ENCODE data around the gene JPH2. TPM values are rescaled to one million over a fixed set of nuclear protein-coding genes. Genes with fewer than 3 reads are reported as not detected.
"Not testable (repeated sequence)": the region's sequence is repeated elsewhere in the genome, so short reads cannot be mapped to it uniquely, and the experiment has no call there.

The JPH2 gene
- polyA plus RNA-seq, 1 experiment: 14.7 TPM

DNA sequence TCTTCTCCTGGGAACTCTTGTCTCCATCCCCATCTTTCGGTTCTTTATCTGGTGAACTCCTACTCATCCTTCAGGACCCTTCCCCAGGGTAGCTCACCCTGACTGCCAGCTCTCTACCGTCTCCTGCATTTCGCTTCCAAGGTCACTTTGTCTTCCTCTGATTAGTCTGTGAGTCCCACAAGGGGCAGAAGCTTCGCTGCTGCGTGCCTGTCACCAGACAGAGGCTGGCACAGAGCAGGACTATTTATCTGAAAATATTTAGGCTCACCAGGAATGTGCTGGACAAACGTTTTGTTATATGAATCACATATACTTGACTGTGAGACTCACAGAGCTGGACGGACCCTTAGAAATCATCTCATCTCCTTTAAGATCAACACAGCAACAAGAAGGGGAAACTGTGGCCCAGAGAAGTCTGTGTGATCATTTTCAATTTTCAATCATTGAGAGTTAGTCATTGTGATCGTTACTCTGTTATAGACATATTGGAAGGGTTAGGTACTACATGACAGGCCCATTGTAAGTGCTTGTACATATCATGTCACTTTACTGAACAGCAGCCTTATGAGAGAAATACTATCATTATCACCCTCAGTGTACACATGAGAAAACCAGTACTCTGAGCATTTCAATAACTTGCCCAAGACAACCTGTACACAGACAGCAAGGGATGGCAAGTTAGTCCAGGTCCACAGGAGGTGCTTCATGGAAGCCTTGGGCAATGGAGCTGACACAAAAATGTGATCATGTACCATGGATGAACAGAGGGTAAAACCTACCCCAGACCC is 51.4 kb downstream of the JPH2 start:
- POLR2A ChIA-PET: interaction anchor here (0.6 kb wide), 1 partner anchor 666 kb away, joined by 3 read pairs; no protein-coding TSS in a partner anchor
- CTCF ChIA-PET: interaction anchor here (1.0 to 1.6 kb wide), 2 partner anchors 55 to 72 kb away, joined by 3 to 9 read pairs; no protein-coding TSS in a partner anchor
- no peak for DNase-seq (ENCODE audit: low read depth)
- Histone ChIP-seq H3K27me3 (ENCODE audit: control insufficient read depth, insufficient read depth, low read length) (no peaks in the 10 kb centered on the region), H3K4me3 (ENCODE audit: low read depth, low read length) (no peak overlapping the region), H3K36me3 (ENCODE audit: control insufficient read depth, insufficient read depth, low read length) (no peaks in the 10 kb centered on the region)
- TF ChIP-seq, protein P1, sequence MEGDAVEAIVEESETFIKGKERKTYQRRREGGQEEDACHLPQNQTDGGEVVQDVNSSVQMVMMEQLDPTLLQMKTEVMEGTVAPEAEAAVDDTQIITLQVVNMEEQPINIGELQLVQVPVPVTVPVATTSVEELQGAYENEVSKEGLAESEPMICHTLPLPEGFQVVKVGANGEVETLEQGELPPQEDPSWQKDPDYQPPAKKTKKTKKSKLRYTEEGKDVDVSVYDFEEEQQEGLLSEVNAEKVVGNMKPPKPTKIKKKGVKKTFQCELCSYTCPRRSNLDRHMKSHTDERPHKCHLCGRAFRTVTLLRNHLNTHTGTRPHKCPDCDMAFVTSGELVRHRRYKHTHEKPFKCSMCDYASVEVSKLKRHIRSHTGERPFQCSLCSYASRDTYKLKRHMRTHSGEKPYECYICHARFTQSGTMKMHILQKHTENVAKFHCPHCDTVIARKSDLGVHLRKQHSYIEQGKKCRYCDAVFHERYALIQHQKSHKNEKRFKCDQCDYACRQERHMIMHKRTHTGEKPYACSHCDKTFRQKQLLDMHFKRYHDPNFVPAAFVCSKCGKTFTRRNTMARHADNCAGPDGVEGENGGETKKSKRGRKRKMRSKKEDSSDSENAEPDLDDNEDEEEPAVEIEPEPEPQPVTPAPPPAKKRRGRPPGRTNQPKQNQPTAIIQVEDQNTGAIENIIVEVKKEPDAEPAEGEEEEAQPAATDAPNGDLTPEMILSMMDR (IDR thresholded peaks at IDR 0.05; ENCODE audit: insufficient read depth, low read depth, low read length): no peak

DNA sequence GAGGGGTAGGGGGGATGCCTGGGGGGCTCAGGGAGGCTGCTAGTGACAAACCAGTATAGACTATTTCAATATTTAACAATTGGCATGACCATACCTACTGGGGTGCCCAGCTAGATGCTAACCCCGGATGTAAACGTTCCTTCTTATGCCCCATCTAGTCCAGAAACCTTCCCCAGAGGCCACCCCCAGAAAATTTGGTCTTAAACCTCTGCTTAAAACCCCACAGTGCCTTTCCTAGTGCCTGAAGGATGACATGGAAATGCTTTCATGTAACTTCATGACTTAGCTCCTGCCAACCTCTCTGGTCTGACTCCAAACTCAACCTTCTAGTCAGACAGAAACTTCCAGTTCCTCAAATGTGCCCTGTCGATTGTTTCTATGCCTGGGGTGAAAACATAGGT is 52.0 kb downstream of the JPH2 start:
- DNase-seq (ENCODE audit: low read depth): no peak
- ChIA-PET POLR2A (interaction anchor here (0.6 kb wide), 1 partner anchor 666 kb away, joined by 3 read pairs; no protein-coding TSS in a partner anchor), CTCF (no interaction called here)
- H3K27me3 ChIP-seq (ENCODE audit: control insufficient read depth, insufficient read depth, low read length): no peaks in the 10 kb centered on the region
- H3K36me3 ChIP-seq (ENCODE audit: control insufficient read depth, insufficient read depth, low read length): no peaks in the 10 kb centered on the region
- TF ChIP-seq, protein P1 (IDR thresholded peaks at IDR 0.05; ENCODE audit: insufficient read depth, low read depth, low read length): no peak
- H3K4me3 ChIP-seq (ENCODE audit: low read depth, low read length): no peak overlapping the region

DNA sequence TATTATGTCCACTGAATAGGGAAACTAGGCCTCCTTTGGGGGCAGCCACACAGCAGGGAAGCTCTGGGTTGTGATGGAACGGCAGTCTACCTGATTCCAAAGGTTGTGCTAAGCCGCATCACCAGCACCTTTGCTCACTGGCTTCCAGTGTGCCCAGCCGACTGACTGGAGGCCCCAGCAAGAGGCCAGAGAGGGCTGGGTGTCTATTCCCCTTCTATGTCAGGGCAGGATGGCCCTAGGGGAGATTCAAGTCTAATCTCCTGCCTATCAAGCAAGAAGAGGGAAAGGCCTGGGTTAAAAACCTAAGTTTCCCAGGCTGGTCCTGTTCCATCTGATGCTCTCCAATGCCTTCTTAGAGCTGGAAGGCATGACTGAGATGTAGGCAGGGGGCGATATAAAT is 53.6 kb downstream of the JPH2 start:
- ChIA-PET CTCF (interaction anchor here (1.3 kb wide), 1 partner anchor 17 kb away, joined by 6 read pairs; no protein-coding TSS in a partner anchor), POLR2A (no interaction called here)
- H3K4me3 ChIP-seq (ENCODE audit: low read depth, low read length): no peak overlapping the region
- no peak for DNase-seq (ENCODE audit: low read depth)
- no peaks in the 10 kb centered on the region for H3K27me3 ChIP-seq (ENCODE audit: control insufficient read depth, insufficient read depth, low read length)
- TF ChIP-seq, protein P1 (IDR thresholded peaks at IDR 0.05; ENCODE audit: insufficient read depth, low read depth, low read length): no peak
- H3K36me3 ChIP-seq (ENCODE audit: control insufficient read depth, insufficient read depth, low read length): no peaks in the 10 kb centered on the region

DNA sequence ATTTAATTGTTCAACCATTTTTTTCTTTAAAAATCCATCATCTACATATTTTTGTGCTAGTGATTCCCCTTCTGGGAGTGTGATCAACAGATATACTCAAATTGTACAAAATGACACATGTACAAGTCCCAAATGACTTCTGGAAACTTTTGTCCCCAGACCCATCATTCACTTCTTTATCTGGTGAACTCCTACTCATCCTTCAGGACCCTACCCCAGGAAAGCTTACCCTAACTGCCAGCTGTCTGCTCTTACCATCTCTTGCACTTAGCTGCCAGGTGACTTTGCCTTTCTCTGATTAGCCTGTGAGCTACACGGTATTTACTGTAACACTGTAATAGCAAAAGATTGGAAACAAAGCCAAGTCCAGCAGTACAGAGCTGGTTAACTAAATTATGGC is 55.3 kb downstream of the JPH2 start:
- ChIA-PET POLR2A (no interaction called here), CTCF (interaction anchor here (1.2 to 4.5 kb wide), 6 partner anchors 10 to 58 kb away, joined by 3 to 29 read pairs (median 5); no protein-coding TSS in a partner anchor)
- DNase-seq (ENCODE audit: low read depth): no peak
- TF ChIP-seq, protein P1 (IDR thresholded peaks at IDR 0.05; ENCODE audit: insufficient read depth, low read depth, low read length): no peak
- Histone ChIP-seq H3K27me3 (ENCODE audit: control insufficient read depth, insufficient read depth, low read length) (no peaks in the 10 kb centered on the region), H3K36me3 (ENCODE audit: control insufficient read depth, insufficient read depth, low read length) (no peaks in the 10 kb centered on the region), H3K4me3 (ENCODE audit: low read depth, low read length) (no peak overlapping the region)

DNA sequence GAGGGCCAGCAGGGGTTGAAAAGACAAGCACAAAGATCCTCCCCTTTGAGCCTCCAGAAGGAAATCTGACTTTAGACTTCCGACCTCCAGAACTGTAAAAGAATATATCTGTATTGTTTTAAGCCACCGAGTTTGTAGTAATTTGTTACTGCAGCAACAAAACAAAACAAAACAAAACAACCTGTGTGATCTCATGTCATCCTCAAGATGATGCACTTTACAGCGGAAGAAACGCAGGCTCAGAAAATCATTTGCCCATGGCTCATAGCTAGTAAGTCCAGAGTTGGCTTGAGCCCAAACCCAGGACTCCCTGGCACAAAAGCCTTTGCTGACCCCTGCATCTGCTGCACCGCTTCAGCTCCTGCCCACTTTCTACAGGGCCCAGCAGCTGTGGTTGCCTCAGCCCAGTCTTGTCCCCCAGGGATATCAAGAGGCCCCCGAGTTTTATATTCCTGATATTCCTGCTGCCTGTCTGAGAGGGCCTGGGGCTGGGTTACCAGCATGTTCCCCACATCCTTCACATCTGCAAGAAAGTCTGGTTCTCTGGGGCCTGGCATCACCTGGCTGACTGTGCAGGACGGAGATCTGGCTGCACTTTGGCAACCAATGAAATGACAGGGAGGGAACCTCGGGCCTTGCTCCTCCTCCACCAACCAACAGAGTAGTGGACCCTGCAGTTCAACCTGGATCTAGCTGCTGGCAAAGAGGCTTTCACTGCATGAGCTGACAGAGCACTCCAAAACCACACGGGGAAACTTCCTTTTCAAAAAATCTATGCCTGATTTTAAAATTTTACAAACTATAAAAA is 56.9 kb downstream of the JPH2 start:
- no peak for DNase-seq (ENCODE audit: low read depth)

DNA sequence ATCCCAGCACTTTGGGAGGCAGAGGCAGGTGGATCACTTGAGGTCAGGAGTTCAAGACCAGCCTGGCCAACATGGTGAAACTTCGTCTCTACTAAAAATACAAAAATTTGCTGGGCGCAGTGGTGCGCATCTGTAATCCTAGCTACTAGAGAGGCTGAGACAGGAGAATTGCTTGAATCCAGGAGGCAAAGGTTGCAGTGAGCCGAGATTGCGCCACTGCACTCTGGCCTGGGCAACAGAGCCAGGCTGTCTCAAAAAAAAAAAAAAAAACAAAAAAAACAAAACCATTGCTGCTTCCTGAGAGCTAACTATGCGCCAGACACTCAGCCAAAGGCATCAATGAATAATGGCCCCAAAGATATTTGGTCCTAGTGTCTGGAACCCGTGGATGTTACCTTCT is 57.7 kb downstream of the JPH2 start:
- not testable (repeated sequence) for DNase-seq (ENCODE audit: low read depth)

More for the DNA sequence above, 56.9 kb downstream of the JPH2 start:
- Histone ChIP-seq H3K27me3 (ENCODE audit: control insufficient read depth, insufficient read depth, low read length) (no peaks in the 10 kb centered on the region), H3K4me3 (ENCODE audit: low read depth, low read length) (no peak overlapping the region), H3K36me3 (ENCODE audit: control insufficient read depth, insufficient read depth, low read length) (no peaks in the 10 kb centered on the region)
- TF ChIP-seq, protein P1 (IDR thresholded peaks at IDR 0.05; ENCODE audit: insufficient read depth, low read depth, low read length): no peak
- CTCF ChIA-PET: interaction anchor here (0.9 to 4.5 kb wide), 5 partner anchors 8 to 60 kb away, joined by 3 to 29 read pairs (median 5); no protein-coding TSS in a partner anchor
- POLR2A ChIA-PET: no interaction called here

More for the DNA sequence above, 57.7 kb downstream of the JPH2 start:
- POLR2A ChIA-PET; H3K4me3 ChIP-seq (ENCODE audit: low read depth, low read length); H3K36me3 ChIP-seq (ENCODE audit: control insufficient read depth, insufficient read depth, low read length); H3K27me3 ChIP-seq (ENCODE audit: control insufficient read depth, insufficient read depth, low read length): not testable (repeated sequence)
- CTCF ChIA-PET: interaction anchor here (0.9 to 4.5 kb wide), 3 partner anchors 9 to 58 kb away, joined by 3 to 29 read pairs (median 4); partner anchors contain the start of gene JPH2

All from BJ (cell line).